ENCODE measurements around the gene CAT.

Gene CAT

GRCh38 chr11:34495724-34496377 lies 57.1 kb downstream of the CAT start:
- no peak for DNase-seq (ENCODE audit: low spot score)

GRCh38 chr11:34499719-34500500 lies 61.2 kb downstream of the CAT start:
- DNase-seq (ENCODE audit: low spot score), result no peak

- DNase-seq (ENCODE audit: low spot score), result peak; percentile 94
Measured at GRCh38 chr11:34501500-34501899, 62.8 kb downstream of the CAT start.

GRCh38 chr11:34501949-34502348 lies 63.2 kb downstream of the CAT start:
- DNase-seq (ENCODE audit: low spot score), result peak; percentile 35

- no peak for DNase-seq (ENCODE audit: low spot score)
Measured at GRCh38 chr11:34502949-34503348, 64.2 kb downstream of the CAT start.

- no peak for DNase-seq (ENCODE audit: low spot score)
Measured at GRCh38 chr11:34505874-34506273, 67.1 kb downstream of the CAT start.

GRCh38 chr11:34507156-34507555 lies 68.4 kb downstream of the CAT start:
- no peak for DNase-seq (ENCODE audit: low spot score)

- no peak for DNase-seq (ENCODE audit: low spot score)
Measured at GRCh38 chr11:34507610-34508009, 68.9 kb downstream of the CAT start.

GRCh38 chr11:34508524-34508923 lies 69.8 kb downstream of the CAT start:
- DNase-seq (ENCODE audit: low spot score), result no peak

GRCh38 chr11:34509336-34509876 lies 70.7 kb downstream of the CAT start:
- no peak for DNase-seq (ENCODE audit: low spot score)

GRCh38 chr11:34510218-34510617 lies 71.5 kb downstream of the CAT start:
- DNase-seq (ENCODE audit: low spot score), result no peak

- no peak for DNase-seq (ENCODE audit: low spot score)
Measured at GRCh38 chr11:34510673-34511072, 71.9 kb downstream of the CAT start.

- peak; percentile 77 for DNase-seq (ENCODE audit: low spot score)
Measured at GRCh38 chr11:34512840-34513681, 74.3 kb downstream of the CAT start.

GRCh38 chr11:34513682-34514449 lies 75.1 kb downstream of the CAT start, which contains the start of gene ELF5:
Gene ELF5 (minus strand): TSS chr11:34513794. CDS start chr11:34505749, 8,045 bp downstream.
- no peak for DNase-seq (ENCODE audit: low spot score)

GRCh38 chr11:34514597-34514996 lies 75.9 kb downstream of the CAT start:
- DNase-seq (ENCODE audit: low spot score), result no peak

GRCh38 chr11:34516247-34517040 lies 77.7 kb downstream of the CAT start:
- DNase-seq (ENCODE audit: low spot score), result no peak

GRCh38 chr11:34519595-34520235 lies 81.0 kb downstream of the CAT start:
- DNase-seq (ENCODE audit: low spot score), result no peak

- no peak for DNase-seq (ENCODE audit: low spot score)
Measured at GRCh38 chr11:34521265-34521664, 82.5 kb downstream of the CAT start.

Data from AG08395 (cell line).